ENCODE measurements around the gene FRRS1. TPM values are rescaled to one million over a fixed set of nuclear protein-coding genes. Genes with fewer than 3 reads are reported as not detected.

Gene FRRS1
- total and polyA plus RNA-seq, 10 of the 15 experiments (the other 5 are each of a cell fraction or from before 2014, with no cell fraction given), result 0.13 to 18.9 (median 8.0) TPM

- TF ChIP-seq PBX3 (IDR thresholded peaks at IDR 0.05; ENCODE audit: insufficient replicate concordance, low read depth, low read length), result no peak
- no peak for TF ChIP-seq ZZZ3 (IDR thresholded peaks at IDR 0.05; ENCODE audit: control insufficient read depth, insufficient read length, low read depth)
- no peak for TF ChIP-seq SREBF1 (IDR thresholded peaks at IDR 0.05; ENCODE audit: low read length)
- peak; percentile 63; the same call in 1 of the 2 replicates for TF ChIP-seq NBN (IDR thresholded peaks at IDR 0.05)
- no peak for TF ChIP-seq RCOR1 (conservative IDR thresholded peaks at IDR 0.05; ENCODE audit: low read depth, low read length)
- peak; percentile 57; the same call in 1 of the 2 replicates for TF ChIP-seq TAF1 (IDR thresholded peaks at IDR 0.05; ENCODE audit: borderline replicate concordance, low read depth, low read length)
- TF ChIP-seq BRCA1 (IDR thresholded peaks at IDR 0.05; ENCODE audit: low read depth, low read length), result no peak
- no peak for TF ChIP-seq ZBTB33 (IDR thresholded peaks at IDR 0.05)
- no peak for TF ChIP-seq ZNF24 (IDR thresholded peaks at IDR 0.05)
- 0 out of 4 replicates have a peak, but pooled peaks of 1 of the 2 experiments have one; percentile 33 for TF ChIP-seq ETV6 (conservative IDR thresholded peaks at IDR 0.05 in 1 of 2, IDR thresholded peaks at IDR 0.05 in 1 of 2; ENCODE audit: borderline replicate concordance in 1 of 2, low read depth in 1 of 2)
- no peak for TF ChIP-seq ZNF592 (IDR thresholded peaks at IDR 0.05)
- TF ChIP-seq CHD4 (IDR thresholded peaks at IDR 0.05), result no peak
- TF ChIP-seq POLR2AphosphoS2 (IDR thresholded peaks at IDR 0.05; ENCODE audit: low read depth, low read length), result peak; percentile 33; the same call in 1 of the 2 replicates
- TF ChIP-seq POLR2A (IDR thresholded peaks at IDR 0.05; ENCODE audit: low read depth, low read length), result peak; percentile 58
- TF ChIP-seq PAX5 (IDR thresholded peaks at IDR 0.05; ENCODE audit: borderline replicate concordance, low read depth, low read length), result peak; percentile 48; the same call in 1 of the 2 replicates
- no peak for TF ChIP-seq NR2C2 (IDR thresholded peaks at IDR 0.05; ENCODE audit: borderline replicate concordance, control insufficient read depth, insufficient read length, low read depth)
- no peak for TF ChIP-seq BCL3 (IDR thresholded peaks at IDR 0.05; ENCODE audit: borderline replicate concordance, insufficient read depth, low read depth, low read length, poor library complexity, severe bottlenecking)
- TF ChIP-seq MLLT1 (IDR thresholded peaks at IDR 0.05), result no peak
- peak; percentile 59; the same call in 1 of the 2 replicates for TF ChIP-seq PML (IDR thresholded peaks at IDR 0.05; ENCODE audit: low read length)
- peak; percentile 62; the same call in 1 of the 2 replicates for TF ChIP-seq IKZF1 (conservative IDR thresholded peaks at IDR 0.05)
- no peak for TF ChIP-seq MEF2B (IDR thresholded peaks at IDR 0.05; ENCODE audit: partially characterized antibody, poor library complexity, severe bottlenecking)
Measured at GRCh38 chr1:99766378-99766800, at the start of gene FRRS1 (continued).
